NCI-H2107 treated with DMSO at 0.1 percent for 48 hours (cell line): ENCODE measurements around the gene TMED4.

ENCODE experiments used
- DNase-seq: peaks from one replicate; lab custom pipeline; 2025; ENCODE audit not compliant: unreplicated experiment; lab: John Stamatoyannopoulos, UW

TMED4 gene

DNA sequence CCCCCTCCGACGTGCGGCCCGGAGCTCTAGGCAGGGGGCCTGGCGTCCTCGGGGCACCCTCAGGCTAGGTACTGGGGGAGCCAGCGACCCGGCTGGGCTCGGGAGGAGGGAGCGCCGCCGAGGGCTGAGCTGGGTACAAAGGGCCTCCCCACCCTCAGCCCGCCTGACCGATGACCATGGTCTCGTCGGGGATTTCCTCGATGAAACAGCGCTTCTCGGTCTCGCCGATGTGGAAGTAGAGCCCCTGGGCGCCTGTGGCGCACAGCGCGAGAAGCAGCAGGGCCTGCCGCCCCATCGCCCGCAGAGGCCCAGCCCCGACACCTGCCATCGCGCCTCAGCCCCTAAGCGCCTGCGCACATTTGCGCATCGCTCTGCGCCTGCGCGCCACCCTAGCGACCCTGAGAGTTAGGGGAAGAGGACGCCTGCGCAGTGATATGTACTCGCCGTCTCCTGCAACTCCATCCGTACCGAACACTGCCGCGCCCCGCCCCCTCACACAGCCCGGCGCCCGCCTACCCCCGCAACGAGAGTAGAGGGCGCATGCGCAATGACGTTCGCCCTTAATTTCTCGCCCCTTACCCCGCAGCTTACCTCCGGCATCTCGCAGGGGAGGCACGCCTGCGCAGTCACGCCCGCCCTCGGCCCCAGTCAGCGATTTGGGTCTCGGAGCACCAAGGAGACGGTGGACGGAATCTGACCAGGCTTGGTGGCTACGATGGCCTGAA is at the start of gene TMED4:
TMED4 (minus strand) TSS at position 353 of the 725 bp plus-strand sequence; CDS start at position 328, 25 bp downstream.
- peak; percentile 99 for DNase-seq

DNA sequence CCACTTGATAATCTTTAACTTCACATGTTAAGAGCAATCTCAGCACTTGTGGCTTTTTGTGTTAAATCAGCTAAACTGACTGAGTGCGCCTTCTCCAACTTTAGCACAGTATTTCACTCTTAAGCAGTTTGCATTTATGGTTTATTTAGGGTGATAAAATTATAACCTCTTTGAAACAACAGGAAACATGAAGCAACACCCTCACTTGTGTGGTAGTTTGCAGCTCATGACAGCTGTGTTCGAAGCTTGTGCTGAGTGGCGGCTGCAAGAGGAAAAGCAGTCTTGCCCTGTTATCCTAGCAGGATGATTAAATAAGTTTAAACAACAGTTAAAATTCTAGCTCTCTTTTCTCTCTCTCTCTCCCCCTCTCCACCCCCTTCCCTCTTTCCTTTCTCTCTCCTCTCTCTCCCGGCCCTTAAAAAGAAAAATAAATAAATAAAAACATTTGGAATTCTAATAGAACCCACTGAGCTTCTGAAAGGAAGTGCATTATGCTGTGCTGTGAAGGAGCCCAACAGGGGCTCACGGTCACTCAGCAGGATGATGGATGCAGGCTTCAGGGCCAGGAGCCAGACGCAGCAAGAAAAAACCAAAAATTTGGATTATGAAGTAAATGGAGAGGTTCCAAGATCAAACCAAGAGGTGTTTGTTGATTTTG is 49.6 kb upstream of the TMED4 start:
- DNase-seq = no peak

DNA sequence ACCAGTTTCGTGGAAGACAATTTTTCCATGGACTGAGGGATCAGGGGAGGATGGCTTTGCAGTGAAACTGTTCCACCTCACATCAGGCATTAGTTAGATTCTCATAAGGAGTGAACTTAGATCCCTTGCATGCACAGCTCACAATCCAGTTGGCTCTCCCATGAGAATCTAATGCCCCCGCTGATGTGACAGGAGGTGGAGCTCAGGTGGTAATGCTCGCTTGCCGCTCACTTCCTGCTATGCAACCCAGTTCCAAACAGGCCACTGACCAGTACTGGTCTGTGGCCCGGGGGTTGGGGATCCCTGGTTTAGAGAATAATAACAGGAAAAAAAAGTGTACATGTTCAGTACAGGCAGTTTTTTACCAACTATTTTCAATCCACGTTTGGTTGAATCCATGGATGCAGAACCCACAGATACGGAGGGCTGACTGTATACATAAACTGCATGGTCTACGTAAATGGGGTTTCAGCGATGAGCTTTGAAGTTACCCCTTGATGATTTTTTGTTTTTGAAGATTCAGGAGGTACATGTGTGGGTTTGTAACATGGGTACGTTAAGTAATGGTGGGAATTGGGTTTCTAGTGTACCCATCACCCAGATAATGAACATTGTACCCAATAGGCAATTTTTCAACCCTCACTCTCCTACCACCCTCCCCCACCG is 48.9 kb upstream of the TMED4 start:
- no peak for DNase-seq

DNA sequence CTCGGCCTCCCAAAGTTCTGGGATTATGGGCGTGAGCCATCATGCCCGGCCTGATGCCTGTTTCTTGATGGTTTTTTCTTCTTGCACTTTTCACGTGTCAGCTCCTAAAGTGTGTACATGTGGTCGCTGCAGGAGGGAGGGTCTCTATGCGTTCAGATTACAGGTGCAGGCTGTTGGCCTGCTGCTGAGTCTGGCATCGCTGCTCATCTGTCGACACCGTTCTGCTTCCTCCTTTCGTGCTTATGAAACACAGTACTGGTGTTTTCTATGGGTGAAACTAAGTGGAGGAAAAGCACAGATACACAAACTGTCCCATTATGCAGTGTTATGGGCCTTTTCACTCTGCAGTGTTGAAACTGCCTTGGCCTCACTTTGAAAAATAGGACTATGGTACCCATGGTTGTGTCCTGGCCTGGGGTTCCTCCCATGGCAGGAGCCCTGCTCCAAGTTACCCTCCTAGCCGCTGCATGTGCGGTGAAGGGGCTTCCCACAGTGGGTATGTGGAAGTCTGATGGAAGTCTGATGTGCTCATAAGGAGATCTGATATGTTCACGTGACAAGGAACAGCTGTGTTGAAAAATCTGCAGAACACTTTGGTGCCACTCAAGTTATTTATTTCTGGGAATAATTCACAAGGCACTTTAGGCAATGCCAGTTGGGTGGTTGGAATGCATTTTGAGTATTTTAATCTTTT is 47.9 kb upstream of the TMED4 start:
- no peak for DNase-seq

DNA sequence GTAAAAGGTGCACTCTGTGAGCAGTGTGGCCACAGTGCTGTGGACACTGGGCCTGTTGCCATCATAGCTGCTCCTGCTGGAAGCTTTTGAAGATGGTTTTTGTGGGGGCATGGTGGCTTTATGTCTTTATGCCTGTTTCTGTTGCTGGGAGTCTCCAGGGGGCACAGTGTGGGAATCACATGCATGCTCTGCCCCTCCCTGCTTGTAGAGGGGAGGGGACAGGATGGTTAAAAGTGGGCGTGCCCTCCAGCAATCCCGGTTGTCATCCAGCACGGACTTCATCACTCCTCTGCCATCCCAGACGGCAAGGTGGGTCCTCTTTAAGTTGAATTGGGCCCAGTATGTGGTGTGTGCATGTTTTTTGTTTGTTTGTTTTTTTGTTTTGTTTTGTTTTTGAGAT is 44.6 kb upstream of the TMED4 start:
- no peak for DNase-seq

DNA sequence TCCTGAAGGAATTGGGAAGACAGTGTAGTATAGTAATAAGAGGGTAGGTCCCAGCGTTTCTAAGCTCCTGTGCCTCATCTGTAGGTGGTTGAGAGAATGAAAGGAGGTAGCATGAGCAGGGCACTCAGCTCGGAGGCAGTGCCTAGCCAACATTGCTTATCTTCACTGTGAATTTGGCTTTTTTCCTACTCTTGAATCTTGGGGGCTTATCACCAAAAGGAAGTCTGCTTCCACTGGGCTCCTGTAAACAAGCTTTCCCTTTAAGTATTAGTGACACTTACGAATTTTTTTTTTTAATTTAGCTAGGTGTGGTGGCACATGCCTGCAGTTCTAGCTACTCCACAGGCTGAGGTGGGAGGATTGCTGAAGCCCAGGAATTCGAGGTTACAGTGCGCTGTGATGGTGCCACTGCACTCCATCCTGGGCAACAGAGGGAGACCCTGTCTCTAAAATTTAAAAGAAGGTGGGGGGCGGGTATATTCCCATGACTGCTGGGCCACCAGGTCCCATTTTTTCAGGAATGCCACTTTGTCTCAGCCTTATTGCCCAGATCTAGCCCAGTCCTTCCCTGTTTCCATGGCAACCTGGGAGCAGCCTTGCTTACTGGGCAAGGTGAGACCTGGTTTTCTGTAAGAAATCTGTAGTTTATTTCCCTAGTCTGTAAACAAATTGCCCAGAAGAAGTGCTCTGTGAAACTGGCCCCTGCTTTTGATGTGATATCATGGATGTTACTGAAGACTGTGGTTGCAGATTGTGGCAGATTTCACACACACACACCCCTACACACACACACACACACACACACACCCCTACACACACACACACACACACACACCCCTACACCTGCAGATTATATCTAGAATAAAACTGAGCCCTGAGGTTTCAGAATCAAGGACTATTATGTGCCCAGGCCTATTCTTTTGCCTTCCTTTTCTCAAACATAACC is 43.8 kb upstream of the TMED4 start:
- no peak for DNase-seq

DNA sequence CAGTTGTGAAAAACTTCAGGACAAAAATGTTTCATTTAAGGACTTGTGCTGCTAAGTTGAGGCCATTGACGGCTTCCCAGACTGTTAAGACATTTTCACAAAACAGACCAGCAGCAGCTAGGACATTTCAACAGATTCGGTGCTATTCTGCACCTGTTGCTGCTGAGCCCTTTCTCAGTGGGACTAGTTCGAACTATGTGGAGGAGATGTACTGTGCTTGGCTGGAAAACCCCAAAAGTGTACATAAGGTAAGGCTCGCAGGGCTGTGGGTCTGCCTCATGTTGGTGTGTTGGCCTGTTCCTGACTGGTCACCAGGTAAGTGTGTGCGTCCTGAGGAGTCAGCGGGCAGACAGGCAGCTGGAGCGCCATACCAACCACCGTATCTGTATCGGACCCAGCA is 42.3 kb upstream of the TMED4 start:
- no peak for DNase-seq

DNA sequence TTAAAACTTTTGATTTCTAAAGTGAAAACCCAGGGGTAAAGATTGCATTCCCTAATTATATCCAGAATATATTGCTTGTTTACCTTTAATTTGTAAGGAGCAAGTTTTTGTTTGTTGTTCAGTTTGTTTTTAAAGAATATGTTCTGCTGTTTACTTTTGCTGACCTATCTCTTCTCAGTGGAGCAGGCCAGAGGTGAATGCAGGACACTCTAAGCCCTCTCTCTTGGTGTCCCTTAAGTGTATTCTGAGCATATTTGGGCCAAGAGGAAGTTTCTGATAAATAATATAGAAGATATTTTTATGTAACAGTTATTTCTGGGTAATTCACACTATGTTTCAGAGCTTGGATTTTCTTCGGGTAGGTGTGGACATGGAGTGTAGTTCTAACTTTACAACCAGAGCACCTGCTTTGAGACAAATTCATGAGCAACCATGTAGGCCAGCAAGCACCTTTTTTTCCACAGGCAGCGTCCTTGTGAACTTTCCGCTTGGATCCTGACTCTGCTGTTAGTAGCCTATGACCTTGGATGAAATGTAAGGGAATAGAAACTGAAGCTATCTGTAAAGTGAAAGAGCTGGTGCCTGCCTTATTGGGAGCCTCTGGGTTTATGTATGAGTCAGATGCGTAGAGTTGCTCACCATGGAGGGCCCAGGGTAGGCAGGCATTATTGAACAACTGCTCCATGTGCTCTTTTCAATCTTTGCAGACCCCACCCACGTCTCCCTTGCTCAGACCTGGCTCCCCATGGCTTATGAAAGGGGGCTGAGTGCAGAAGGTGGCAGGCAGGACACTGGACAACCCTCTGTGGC is 40.5 kb upstream of the TMED4 start:
- DNase-seq = no peak

DNA sequence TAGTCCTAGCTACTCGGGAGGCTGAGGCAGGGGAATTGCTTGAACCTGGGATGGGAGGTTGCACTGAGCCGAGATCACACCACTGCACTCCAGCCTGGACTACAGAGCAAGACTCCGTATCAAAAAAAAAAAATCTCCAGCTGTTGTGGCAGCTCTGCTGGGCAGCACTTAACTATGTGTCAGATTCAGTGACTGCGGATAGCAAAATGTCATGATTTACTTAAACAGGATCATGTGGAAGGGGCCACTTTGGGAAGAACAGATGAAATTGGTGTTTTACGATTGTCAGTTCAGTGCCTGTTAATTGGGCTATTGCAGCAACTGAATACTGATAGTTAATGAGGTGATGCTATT is 39.7 kb upstream of the TMED4 start:
- DNase-seq = no peak

DNA sequence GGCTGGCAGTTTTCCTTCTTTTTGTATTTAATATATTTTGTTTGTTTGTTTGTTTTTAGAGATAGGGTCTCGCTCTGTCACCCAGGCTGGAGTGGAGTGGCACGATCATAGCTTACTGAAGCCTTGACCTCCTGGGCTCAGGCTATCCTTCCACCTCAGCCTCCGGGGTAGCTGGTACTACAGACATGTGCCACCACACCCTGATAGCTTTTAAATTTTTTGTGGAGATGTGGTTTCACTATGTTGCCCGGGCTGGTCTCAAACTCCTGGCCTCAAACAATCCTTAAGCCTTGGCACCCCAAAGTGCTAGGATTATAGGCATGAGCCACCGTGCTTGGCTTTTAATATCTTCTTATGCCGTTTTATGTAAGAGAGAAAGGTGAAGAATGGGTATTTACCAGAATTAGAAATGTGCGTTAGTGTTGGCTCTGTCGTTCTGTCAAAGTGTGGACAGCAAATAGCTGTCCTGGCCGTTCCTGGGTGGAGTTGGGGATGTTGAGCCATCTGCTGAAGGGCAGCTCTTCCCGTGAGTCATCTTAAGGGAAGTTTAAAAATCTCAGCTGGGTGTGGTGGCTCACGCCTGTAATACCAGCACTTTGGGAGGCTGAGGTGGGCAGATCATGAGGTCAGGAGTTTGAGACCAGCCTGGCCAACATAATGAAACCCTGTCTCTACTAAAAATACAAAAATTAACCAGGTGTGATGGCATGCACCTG is 39.2 kb upstream of the TMED4 start:
- DNase-seq = no peak

DNA sequence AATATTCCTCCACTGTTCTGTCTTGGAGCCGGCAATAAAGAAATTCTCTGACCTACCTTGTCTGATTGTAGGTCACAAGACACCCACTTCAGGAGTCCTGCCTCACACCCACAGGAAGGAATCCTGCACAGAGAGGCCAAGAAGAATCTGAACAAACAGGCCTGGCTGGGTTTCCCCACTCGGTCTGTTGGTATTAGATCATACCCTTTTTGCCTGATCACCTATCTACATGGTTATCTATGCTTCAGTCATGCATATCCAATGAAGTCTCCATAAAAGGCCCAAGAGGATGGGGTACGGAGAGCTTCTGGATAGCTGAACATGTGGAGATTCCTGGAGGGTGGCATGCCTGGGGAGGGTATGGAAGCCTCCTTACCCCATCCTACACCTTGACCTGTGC is 36.7 kb upstream of the TMED4 start:
- DNase-seq = no peak

DNA sequence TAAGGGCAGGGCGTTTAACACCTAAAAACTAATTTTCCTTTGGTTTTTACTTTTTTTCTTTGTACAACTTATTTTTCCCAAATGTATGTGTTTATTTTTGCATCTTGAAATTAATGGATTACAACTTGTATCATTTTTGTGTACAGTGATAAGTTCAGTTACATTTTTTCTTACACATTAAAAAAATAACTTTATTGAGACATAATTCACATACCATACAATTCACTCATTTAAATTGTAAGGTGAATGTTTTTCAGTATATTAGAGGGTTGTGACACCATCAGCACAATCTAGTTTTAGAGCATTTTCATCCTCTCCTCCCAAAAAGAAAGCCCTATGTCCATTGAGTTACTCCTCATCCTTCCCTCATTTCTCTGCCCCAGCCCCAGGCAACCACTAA is 36.0 kb upstream of the TMED4 start:
- DNase-seq = no peak

DNA sequence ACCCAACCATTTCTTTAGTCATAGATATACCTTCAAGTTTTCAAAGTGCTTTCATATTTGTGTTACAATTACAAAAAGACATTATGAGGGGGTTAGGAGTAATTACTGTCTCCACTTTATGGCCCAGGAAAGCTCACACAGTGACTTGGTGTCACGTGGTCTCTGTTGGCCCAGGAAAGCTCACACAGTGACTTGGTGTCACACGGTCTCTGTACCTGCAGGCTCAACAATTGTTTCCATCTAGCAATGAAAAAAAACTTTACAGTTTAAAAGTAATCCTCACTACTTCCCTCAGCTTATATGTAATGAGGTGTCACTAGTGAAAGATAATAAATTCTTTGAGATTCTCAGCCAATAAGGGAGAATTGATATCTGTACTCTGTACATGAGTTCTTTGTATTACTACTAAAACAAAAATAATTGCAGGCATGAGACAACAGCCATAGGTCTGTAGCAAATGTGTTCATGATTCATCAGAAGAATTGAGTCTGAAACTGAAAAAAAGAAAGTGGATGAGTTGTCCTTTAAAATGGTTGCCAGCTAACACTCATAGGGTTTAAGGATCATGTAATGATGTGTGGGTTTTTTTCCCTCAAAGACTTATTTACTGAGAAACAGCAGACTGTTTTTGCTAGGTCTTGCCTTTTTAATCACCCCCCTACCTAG is 35.3 kb upstream of the TMED4 start:
- DNase-seq = no peak

DNA sequence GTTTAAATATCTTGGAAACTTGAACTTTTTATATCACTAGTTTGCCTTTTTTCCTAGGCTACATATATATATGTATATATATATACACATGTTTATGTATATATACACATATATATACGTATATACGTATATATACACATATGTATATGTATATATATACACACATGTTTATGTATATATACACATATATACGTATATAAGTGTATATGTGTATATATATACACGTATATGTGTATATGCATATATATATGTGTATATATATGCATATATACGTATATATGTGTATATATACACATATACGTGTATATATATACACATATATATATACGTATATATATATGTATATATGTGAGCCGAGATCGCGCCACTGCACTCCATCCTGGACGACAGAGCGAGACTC is 34.5 kb upstream of the TMED4 start:
- no peak for DNase-seq

DNA sequence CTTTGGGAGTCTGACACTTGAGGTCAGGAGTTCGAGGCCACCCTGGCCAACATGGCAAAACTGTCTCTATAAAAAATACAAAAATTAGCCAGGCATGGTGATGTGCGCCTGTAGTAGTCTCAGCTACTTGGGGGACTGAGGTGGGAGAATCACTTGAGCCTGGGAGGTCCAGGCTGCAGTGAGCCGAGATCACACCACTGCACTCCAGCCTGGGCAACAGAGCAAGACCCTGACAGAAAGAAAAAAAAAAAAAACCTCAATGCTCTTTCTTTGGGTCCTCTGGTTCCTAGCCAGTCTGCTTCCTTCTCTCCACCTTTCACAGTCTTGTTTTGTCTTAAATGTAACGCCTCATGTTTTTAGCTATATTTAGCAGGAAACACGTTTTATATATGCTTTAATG is 33.8 kb upstream of the TMED4 start:
- DNase-seq = no peak

DNA sequence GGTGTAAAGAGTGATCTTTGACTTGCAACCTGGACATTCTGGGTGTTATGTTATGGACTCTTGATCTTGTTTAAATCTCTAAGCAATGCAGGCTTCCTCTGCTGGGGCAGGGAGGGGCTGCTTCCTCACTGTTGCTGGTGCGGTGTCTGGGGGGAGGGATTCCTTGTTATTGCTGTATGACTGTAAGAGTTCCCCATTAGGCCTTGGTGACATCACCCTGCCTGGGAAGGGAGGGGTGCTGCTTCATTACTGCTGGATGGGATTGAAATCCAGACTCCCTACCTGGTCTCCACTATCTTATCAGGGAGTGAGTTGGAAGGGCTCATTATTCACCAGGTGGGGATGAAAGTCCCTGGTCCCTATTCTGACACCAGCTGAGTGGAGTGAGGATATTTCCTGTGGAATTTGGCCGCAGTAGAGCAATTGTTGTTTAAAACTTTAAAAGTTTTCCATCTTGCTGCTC is 33.1 kb upstream of the TMED4 start:
- DNase-seq = no peak

DNA sequence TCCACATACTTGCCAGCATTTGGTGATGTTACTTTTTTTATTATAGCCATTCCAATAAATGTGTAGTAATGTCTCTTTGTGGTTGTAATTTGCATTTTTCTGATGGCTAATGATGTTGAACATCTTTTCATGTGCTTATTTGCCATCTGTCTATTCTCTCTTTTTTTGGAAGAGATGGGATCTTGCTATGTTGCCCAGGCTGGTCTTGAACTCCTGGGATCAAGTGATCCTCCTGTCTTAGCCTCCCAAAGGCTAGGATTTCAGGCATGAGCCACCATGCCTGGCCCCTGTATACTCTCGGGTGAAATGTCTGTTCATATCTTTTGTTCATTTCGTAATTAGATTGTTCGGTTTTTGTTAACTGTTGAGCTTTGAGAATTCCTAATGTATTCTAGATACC is 27.8 kb upstream of the TMED4 start:
- no peak for DNase-seq

DNA sequence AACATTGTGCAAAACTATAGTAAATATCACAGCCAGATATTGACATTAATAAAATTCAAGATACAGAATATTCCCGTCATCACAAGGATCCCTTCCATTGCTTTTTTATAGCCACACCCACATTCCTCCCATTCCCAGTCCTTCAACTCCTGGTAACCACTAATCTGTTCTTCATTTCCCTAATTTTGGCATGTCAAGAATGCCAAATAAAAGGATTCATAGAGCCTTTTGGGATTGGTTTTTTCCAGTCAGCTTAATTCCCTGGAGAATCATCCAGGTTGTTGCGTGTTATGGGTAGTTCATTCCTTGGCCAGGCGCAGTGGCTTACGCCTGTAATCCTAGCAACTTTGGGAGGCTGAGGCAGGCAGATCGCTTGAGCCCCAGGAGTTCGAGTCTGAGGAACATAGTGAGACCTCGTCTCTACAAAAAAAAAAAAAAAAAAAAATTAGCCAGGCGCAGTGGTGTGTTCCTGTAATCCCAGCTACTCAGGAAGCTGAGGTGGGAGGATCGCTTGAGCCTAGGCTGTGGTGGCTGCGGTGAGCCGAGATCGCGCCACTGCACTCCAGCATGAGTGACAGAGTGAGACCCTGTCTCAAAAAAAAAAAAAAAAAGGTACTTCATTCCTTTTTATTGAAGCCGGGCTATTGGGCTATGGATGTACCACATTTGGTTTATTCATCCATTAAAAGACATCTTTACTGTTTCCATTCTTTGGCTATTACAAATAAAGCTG is 27.1 kb upstream of the TMED4 start:
- no peak for DNase-seq
